Measurements from ENCODE around the gene AFF3. TPM values are rescaled to one million over a fixed set of nuclear protein-coding genes. Genes with fewer than 3 reads are reported as not detected.

AFF3 gene
- total and polyA plus RNA-seq, 10 of the 15 experiments (the other 5 are each of a cell fraction or from before 2014, with no cell fraction given): 0.26 to 5.5 (median 3.0) TPM

DNA sequence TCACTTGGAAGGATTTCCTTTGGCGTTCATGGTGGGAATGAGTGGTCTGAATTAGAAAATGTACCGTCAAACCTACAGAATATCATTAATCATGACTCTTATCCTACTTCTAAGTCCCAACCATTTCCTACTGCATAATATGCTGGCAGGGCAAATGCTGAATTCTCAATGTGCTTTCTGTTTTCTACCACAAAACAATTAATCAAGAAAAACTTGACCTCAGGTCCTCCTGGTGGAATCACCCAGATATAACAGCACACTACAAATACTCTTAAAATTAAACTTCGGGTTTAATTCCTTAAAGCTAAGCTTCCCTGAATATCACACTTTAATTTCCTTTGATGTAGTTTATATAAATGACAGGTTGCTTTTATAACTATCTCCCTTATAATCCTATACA is 301.6 kb downstream of the AFF3 start:
- SMC1A ChIA-PET (ENCODE audit: uncharacterized antibody, unreplicated experiment): no interaction called here
- FAIRE-seq (no peak), ATAC-seq (no peak), DNase-seq (ENCODE audit: low read depth, low spot score) (no peak)
- Histone ChIP-seq H3K4me1 (ENCODE audit: control insufficient read depth, insufficient read depth, low read length) (no peaks in the 10 kb centered on the region), H2AFZ (ENCODE audit: control insufficient read depth, low read depth, low read length) (no peak overlapping the region), H3K9me3 (replicated peaks; ENCODE audit: control insufficient read depth, insufficient read depth, low read length) (no peaks in the 10 kb centered on the region), H3K4me2 (ENCODE audit: control insufficient read depth, insufficient read depth) (no peak overlapping the region), H3K27ac (ENCODE audit: control insufficient read depth, insufficient read depth) (no peak overlapping the region), H3K79me2 (ENCODE audit: control insufficient read depth, insufficient read depth, low read length) (no peaks in the 10 kb centered on the region), H3K4me3 (no peak overlapping the region), H3K27me3 (replicated peaks in 1 of 2; ENCODE audit: control insufficient read depth in 2 of 2, insufficient read depth in 2 of 2, low read length in 1 of 2) (no peaks in the 10 kb centered on the region; a peak in 1 of 4 replicates), H3K36me3 (ENCODE audit: control insufficient read depth in 2 of 2, insufficient read depth in 2 of 2, low read length in 1 of 2) (no peaks in the 10 kb centered on the region), H4K20me1 (ENCODE audit: control insufficient read depth, insufficient read depth) (no peaks in the 10 kb centered on the region), H3K9ac (ENCODE audit: control insufficient read depth, insufficient read depth, low read length) (no peak overlapping the region)
- CTCF ChIA-PET: no interaction called here
- intact Hi-C loops (cut with micrococcal nuclease; ENCODE audit: unreplicated experiment): no loop called here
- in situ Hi-C loops (cut with MboI): no loop called here
- WGBS (ENCODE audit: insufficient coverage, insufficient replicate concordance, low lambda C conversion rate, missing lambda C conversion rate): 7% methylated on average over 3 of the region's 3 CpGs
- RAD21 ChIA-PET (ENCODE audit: unreplicated experiment): no interaction called here
- TF ChIP-seq PAX8 (IDR thresholded peaks at IDR 0.05): no peak
- no peak for TF ChIP-seq CEBPB (IDR thresholded peaks at IDR 0.05; ENCODE audit: borderline replicate concordance in 1 of 2, low read depth in 2 of 2, low read length in 2 of 2)
- no peak for TF ChIP-seq SIN3A (IDR thresholded peaks at IDR 0.05; ENCODE audit: low read depth, low read length)
- TF ChIP-seq EED (IDR thresholded peaks at IDR 0.05; ENCODE audit: low read depth): no peak
- no peak for TF ChIP-seq TCF7 (IDR thresholded peaks at IDR 0.05; ENCODE audit: borderline replicate concordance)
- TF ChIP-seq KLF5 (IDR thresholded peaks at IDR 0.05; ENCODE audit: partially characterized antibody): no peak
- no peak for TF ChIP-seq NR2C1 (IDR thresholded peaks at IDR 0.05)
- POLR2A ChIA-PET: no interaction called here
- BruUV-seq (replicated peaks): no TSS peak

DNA sequence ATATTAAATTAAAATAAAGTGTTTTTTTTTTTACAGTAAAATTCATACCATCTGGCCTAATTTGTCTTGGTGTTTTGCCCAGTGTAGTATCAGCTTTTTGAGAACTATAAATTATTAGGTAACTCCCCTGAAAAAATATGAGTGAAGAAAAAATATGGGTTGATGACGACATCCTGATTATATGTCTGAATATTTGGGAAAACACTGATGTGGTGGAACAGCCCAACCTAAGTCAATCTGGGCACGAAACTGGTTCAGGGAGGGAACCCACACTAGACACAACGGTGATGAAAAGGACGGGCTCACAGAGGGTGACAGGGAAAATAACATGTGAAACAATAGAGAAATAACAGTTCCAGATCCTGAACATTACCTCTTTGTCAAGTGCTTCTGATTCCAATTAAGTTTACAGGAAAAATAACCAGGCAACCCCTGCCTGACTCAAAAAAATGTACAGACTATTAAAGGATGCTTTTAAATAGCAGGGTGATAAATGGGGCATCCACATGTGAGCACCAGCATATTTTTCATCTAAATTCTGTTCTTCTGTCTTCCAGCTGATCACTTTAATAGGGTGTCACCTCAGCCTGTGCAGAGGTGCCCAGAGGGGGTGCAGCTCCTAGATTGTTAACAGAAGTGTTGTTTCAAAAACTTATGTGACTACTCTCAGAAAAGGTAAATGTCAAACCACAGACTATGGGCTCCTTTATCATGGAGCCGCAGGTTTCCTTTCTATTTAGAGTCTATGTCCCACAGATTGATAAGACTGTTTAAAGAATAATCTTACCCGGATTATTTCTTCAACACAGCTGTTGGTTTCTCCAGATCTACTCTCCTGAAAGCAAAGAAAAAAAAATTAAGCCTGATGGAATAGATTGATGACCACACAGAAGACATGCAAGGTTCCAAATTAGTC is 305.4 kb downstream of the AFF3 start:
- ChIA-PET RAD21 (ENCODE audit: unreplicated experiment) (no interaction called here), CTCF (interaction anchor here (0.6 kb wide), 1 partner anchor 292 kb away, joined by 3 read pairs; no protein-coding TSS in a partner anchor), SMC1A (ENCODE audit: uncharacterized antibody, unreplicated experiment) (no interaction called here), POLR2A (no interaction called here)
- Histone ChIP-seq H3K27me3 (replicated peaks in 1 of 2; ENCODE audit: control insufficient read depth in 2 of 2, insufficient read depth in 2 of 2, low read length in 1 of 2) (peaks cover 0 to 2% of the 10 kb centered on the region in 2 experiments; a peak in 2 of 4 replicates), H3K4me2 (ENCODE audit: control insufficient read depth, insufficient read depth) (no peak overlapping the region), H2AFZ (ENCODE audit: control insufficient read depth, low read depth, low read length) (no peak overlapping the region), H3K79me2 (ENCODE audit: control insufficient read depth, insufficient read depth, low read length) (no peaks in the 10 kb centered on the region), H3K36me3 (ENCODE audit: control insufficient read depth in 2 of 2, insufficient read depth in 2 of 2, low read length in 1 of 2) (no peaks in the 10 kb centered on the region), H3K9ac (ENCODE audit: control insufficient read depth, insufficient read depth, low read length) (no peak overlapping the region), H4K20me1 (ENCODE audit: control insufficient read depth, insufficient read depth) (no peaks in the 10 kb centered on the region), H3K27ac (ENCODE audit: control insufficient read depth, insufficient read depth) (no peak overlapping the region), H3K9me3 (replicated peaks; ENCODE audit: control insufficient read depth, insufficient read depth, low read length) (no peaks in the 10 kb centered on the region), H3K4me3 (no peak overlapping the region), H3K4me1 (ENCODE audit: control insufficient read depth, insufficient read depth, low read length) (no peaks in the 10 kb centered on the region)
- WGBS (ENCODE audit: insufficient coverage, insufficient replicate concordance, low lambda C conversion rate, missing lambda C conversion rate): 25% methylated on average over 6 of the region's 6 CpGs
- no peak for ATAC-seq
- DNase-seq (ENCODE audit: low read depth, low spot score): no peak
- in situ Hi-C loops (cut with MboI): no loop called here
- no peak for FAIRE-seq
- intact Hi-C loops (cut with micrococcal nuclease; ENCODE audit: unreplicated experiment): no loop called here
- BruUV-seq (replicated peaks): no TSS peak
- TF ChIP-seq, protein P1, sequence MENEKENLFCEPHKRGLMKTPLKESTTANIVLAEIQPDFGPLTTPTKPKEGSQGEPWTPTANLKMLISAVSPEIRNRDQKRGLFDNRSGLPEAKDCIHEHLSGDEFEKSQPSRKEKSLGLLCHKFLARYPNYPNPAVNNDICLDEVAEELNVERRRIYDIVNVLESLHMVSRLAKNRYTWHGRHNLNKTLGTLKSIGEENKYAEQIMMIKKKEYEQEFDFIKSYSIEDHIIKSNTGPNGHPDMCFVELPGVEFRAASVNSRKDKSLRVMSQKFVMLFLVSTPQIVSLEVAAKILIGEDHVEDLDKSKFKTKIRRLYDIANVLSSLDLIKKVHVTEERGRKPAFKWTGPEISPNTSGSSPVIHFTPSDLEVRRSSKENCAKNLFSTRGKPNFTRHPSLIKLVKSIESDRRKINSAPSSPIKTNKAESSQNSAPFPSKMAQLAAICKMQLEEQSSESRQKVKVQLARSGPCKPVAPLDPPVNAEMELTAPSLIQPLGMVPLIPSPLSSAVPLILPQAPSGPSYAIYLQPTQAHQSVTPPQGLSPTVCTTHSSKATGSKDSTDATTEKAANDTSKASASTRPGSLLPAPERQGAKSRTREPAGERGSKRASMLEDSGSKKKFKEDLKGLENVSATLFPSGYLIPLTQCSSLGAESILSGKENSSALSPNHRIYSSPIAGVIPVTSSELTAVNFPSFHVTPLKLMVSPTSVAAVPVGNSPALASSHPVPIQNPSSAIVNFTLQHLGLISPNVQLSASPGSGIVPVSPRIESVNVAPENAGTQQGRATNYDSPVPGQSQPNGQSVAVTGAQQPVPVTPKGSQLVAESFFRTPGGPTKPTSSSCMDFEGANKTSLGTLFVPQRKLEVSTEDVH (IDR thresholded peaks at IDR 0.05; ENCODE audit: low read depth, partially characterized antibody): no peak
- TF ChIP-seq EZH2 (IDR thresholded peaks at IDR 0.05; ENCODE audit: borderline replicate concordance, control insufficient read depth, low read depth, low read length) (no peak), TCF7 (IDR thresholded peaks at IDR 0.05; ENCODE audit: borderline replicate concordance) (no peak), POLR2A (IDR thresholded peaks at IDR 0.05; ENCODE audit: low read depth, low read length) (no peak)
- TF ChIP-seq, protein P2, sequence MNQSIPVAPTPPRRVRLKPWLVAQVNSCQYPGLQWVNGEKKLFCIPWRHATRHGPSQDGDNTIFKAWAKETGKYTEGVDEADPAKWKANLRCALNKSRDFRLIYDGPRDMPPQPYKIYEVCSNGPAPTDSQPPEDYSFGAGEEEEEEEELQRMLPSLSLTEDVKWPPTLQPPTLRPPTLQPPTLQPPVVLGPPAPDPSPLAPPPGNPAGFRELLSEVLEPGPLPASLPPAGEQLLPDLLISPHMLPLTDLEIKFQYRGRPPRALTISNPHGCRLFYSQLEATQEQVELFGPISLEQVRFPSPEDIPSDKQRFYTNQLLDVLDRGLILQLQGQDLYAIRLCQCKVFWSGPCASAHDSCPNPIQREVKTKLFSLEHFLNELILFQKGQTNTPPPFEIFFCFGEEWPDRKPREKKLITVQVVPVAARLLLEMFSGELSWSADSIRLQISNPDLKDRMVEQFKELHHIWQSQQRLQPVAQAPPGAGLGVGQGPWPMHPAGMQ (IDR thresholded peaks at IDR 0.05; ENCODE audit: borderline replicate concordance): no peak

All from GM12878 (cell line).